Stimulated activated CD4-positive, alpha-beta T cell treated with anti-CD3 and anti-CD28 coated beads, Interleukin-1b, Interleukin-23, amount 100 ng/mL, for 1 hour (primary cell): ENCODE data around the gene ANTXR2.
"Not testable (repeated sequence)": the region's sequence is repeated elsewhere in the genome, so short reads cannot be mapped to it uniquely, and the experiment has no call there.

Experiments
- DNase-seq, 2 donors: peaks; one replicate each; pipeline ENCODE4 v3.0.0-alpha.2; 2020; ENCODE audit warnings: low read depth in 2 of 2

The ANTXR2 gene

GRCh38 chr4:80072744-80073472 lies at the start of gene ANTXR2:
Gene ANTXR2, minus strand, starts transcription at chr4:80073229. Its CDS starts 669 bp downstream, at chr4:80072560.
- DNase-seq = peak; percentile 28 to 31

DNA sequence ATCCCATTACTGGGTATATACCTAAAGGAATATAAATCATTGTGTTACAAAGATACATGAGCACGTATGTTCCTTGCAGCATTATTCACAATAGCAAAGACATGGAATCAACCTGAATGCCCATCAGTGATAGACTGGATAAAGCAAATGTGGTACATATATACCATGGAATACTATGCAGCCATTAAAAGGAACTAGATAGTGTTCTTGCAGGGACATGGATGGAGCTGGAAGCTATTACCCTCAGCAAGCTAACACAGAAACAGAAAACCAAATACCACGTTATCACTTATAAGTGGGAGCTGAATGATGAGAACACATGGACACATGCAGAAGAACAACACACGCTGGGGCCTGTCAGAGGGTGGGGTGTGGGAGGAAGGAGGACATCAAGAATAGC lies 48.8 kb upstream of the ANTXR2 start:
- DNase-seq = not testable (repeated sequence)

DNA sequence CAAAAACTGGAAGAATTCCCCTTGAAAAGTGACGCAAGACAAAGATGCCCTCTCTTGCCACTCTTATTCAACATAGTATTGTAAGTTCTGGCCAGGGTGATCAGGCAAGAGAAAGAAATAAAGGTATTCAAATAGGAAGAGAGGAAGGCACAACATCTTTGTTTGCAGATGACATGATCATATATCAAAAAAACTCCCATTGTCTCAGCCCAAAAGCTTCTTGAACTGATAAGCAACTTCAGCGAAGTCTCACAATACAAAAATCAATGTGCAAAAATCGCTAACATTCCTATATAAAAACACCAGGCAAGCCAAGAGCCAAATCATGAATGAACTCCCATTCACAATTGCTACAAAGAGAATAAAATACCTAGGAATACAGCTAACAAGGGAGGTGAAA lies 46.6 kb upstream of the ANTXR2 start:
- not testable (repeated sequence) for DNase-seq

DNA sequence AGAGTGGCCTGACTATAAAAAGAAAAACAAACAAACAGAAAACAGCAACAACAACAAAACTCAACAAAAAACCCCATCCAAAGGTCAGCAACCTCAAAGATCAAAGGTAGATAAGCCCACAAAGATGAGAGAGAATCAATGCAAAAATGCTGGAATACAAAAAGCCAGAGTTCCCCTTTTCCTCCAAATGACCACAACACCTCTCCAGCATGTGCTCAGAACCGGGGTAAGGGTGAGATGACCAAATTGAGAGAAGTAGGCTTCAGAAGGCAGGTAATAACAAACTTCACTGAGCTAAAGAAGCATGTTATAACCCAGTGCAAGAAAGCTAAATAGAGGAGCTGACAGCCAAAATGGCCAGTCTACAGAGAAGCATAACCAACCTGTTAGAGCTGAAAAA lies 43.5 kb upstream of the ANTXR2 start:
- DNase-seq = no peak

- no peak for DNase-seq
Measured at GRCh38 chr4:80115368-80116181, 42.5 kb upstream of the ANTXR2 start.

- DNase-seq = no peak
Measured at GRCh38 chr4:80114732-80115265, 41.8 kb upstream of the ANTXR2 start.

- no peak for DNase-seq
Measured at GRCh38 chr4:80113615-80114014, 40.6 kb upstream of the ANTXR2 start.

DNA sequence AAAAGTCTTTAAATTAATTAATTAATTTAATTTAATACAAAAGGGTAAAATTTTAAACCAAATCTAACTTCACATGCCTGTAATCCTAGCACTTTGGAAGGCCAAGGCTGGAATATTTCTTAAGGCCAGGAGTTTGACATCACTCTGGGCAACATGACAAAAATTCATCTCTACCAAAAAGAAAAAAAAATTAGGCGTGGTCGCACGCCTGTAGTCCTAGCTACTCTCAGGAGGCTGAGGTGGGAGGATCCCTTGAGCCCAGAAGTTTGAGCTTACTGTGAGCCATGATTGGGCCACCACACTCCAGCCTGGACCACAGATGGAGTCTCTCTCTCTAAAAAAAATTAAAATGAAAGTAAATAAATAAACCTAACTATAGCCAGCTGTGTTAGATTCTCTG lies 39.2 kb upstream of the ANTXR2 start:
- no peak for DNase-seq

- no peak for DNase-seq
Measured at GRCh38 chr4:80111276-80111675, 38.2 kb upstream of the ANTXR2 start.

- no peak for DNase-seq
Measured at GRCh38 chr4:80107374-80107773, 34.3 kb upstream of the ANTXR2 start.

- no peak for DNase-seq
Measured at GRCh38 chr4:80104927-80105326, 31.9 kb upstream of the ANTXR2 start.

DNA sequence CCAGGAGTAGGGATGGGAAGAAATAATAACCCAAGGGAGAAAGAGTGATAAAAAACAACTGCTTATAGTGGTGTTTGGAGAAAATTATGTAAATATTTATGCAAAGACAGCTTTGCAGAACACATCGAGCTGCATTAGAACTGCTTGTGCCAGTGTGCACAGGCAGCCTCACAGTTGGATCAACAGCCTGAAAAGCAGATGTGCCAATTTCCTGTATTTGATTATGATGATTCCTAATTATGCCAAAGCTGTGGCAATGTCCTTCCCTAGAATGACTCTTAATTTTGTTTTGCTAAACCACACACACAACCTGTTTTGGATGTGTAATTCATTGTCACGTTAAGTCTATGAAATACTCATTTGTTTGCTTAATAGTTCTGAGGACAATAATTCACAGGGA lies 30.6 kb upstream of the ANTXR2 start:
- DNase-seq = no peak

DNA sequence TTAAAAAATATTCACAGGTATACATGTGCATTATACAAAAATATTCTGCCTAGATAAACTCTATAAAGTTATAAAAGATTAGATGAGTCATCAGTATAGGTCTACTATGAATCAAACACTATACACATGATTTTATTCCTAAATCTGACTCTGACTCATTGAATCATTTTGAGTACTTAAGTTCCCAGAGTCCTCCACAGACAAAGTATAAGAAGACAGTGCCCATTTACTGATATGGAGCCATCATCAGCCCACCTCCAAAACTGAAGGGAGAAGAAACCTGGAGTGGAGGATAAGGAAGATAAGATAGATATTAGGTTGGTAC lies 28.7 kb upstream of the ANTXR2 start:
- no peak for DNase-seq

DNA sequence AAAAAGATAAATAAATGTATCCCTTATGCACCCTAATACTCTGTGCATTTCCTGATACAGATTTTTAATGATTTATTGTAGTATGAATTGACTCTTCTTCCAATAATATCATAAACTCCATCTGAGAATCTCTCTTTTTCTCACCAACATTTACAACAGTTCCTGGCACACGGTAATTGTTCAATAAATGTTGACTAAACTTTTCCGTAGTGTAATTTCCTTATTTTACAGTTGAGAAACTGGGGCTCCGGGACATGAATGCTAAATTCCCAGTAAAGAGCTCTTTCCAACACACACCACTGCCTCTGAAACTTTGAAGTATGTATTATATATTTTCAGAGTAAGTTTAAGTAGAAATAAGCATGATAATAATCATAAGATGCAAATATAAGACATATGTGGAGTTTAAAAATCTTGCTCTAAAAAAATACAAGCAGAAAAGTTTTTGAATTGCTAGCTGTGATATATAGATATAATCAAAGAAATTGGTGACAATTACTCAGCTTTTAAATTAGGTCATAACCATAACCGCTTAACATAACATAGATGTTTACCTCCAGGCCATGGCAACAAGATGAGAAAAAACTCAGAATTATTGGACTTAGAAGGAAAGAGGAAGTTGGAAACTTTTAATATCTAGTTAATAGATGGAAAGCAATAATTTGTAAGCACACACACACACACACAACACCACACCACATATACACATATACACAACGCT lies 28.2 kb upstream of the ANTXR2 start:
- DNase-seq = no peak

- no peak for DNase-seq
Measured at GRCh38 chr4:80099671-80100070, 26.6 kb upstream of the ANTXR2 start.

- DNase-seq = no peak
Measured at GRCh38 chr4:80098635-80099034, 25.6 kb upstream of the ANTXR2 start.

DNA sequence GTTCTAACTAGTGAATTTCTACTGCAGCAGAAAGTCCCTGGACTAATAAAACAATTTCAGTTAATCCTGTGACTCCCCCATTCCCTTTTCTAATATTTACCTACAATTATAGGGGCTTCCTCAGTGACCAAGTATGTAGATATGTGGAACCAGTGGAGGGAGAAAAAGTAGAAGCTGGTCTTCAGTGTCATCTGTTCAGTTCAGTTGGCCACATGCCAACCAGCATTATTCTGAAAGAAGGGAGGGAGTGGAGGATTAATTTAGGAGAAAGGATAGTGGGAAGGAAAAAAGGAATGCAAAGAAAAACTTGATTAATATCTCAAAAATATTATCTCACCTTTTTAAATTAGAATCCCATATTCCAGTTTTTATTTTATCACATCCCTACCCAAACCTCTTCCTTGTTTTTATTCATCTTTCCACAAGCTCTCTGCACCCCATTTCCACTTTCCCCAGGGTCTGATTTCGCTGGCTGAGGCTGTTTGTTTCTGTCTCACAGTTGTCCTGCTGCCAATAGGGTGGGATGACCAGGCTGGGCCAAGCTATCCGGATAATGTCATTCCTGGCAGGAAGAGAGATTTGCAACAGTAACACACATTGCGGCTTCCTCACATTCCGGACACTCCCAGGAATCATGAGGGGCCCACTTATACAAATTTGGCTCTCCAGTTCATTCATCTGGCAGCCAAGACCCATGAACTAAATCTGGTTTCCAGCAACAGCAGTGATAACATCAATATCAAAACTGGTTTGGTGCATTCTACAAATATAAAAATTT lies 24.6 kb upstream of the ANTXR2 start:
- DNase-seq = no peak

GRCh38 chr4:80096175-80096850 lies 23.3 kb upstream of the ANTXR2 start:
- DNase-seq = no peak

DNA sequence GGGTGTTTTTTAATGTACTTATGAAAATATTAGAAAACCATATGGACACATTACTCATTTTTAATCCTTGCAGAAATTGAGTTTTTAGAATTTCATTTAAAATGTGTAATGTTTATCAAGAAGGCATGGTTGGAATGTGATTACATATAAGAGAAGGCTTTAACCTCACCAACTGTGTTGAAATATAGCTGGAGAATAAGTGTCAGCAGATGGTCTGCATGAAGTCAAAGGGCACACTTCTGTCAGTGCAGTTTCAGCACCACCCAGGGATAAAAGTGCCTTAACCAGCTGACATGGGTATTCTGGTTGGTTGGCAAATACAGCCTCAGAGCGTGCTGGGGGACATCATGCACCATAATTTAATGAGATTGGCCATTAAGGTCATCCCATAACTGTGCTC lies 21.2 kb upstream of the ANTXR2 start:
- no peak for DNase-seq

DNA sequence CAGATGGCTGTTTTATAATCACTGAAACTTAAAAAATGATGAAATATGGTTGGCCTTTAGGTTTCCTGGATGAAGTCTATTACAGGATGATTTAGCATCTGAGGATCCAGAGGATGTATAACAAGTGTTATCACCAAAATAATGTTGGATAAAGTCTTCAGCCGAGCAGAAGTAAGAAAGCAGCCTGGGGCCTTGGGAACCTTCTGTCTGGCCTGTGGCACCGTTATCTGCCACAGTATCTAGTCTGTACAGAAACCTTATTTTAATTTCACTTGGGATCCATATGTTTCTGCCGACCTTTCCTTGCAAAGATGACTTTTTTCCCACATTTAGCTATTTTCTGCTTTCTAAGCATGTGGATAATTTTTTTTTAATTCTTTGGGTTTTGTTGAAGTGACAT lies 20.5 kb upstream of the ANTXR2 start:
- no peak for DNase-seq

DNA sequence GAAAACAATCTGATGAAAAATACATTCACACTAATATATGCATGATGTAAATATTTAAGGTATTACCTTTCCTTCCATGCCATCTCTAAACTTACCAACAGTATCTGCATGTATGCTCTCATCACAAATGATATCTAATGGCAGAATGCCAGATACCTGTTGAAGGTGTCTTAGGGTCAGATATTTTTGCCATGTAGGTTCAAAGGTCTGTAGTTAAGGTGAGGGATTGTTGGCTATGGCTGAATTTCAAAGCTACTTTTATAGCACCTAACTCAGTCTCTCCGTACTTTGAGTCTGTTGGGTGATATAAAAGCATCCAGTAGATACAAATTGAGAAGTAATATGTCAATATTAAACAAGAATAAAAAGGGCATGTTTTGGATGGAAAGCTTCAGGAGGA lies 19.8 kb upstream of the ANTXR2 start:
- DNase-seq = no peak
